HG03378 (cell line): ENCODE results near the gene RHBG.
"Not testable (repeated sequence)": the region's sequence is repeated elsewhere in the genome, so short reads cannot be mapped to it uniquely, and the experiment has no call there.

Experiments
- ATAC-seq: cut with Tn5 transposase; IDR thresholded peaks from one replicate; pipeline ENCODE4 v1.9.1; 2021; ENCODE audit warnings: mild to moderate bottlenecking, moderate library complexity; ENCODE audit not compliant: unreplicated experiment

The RHBG gene

GRCh38 chr1:156359973-156360372 is 9.0 kb upstream of the RHBG start:
- ATAC-seq = no peak

- no peak for ATAC-seq
Measured at GRCh38 chr1:156360534-156360933, 8.5 kb upstream of the RHBG start.

- no peak for ATAC-seq
Measured at GRCh38 chr1:156365754-156366153, 3.3 kb upstream of the RHBG start.

GRCh38 chr1:156366378-156367166 is 2.4 kb upstream of the RHBG start:
- no peak for ATAC-seq

- no peak for ATAC-seq
Measured at GRCh38 chr1:156367383-156368156, 1.4 kb upstream of the RHBG start.

- no peak for ATAC-seq
Measured at GRCh38 chr1:156368157-156368658, 803 bp upstream of the RHBG start.

GRCh38 chr1:156369685-156370286 is 775 bp downstream of the RHBG start:
- ATAC-seq = not testable (repeated sequence)

- ATAC-seq = no peak
Measured at GRCh38 chr1:156371553-156372264, 2.7 kb downstream of the RHBG start.

GRCh38 chr1:156372265-156372586 is 3.2 kb downstream of the RHBG start:
- no peak for ATAC-seq

- ATAC-seq = no peak
Measured at GRCh38 chr1:156372876-156373275, 3.9 kb downstream of the RHBG start.

- ATAC-seq = no peak
Measured at GRCh38 chr1:156373546-156373945, 4.5 kb downstream of the RHBG start.

- no peak for ATAC-seq
Measured at GRCh38 chr1:156376146-156376545, 7.1 kb downstream of the RHBG start.

- no peak for ATAC-seq
Measured at GRCh38 chr1:156376958-156377919, 8.2 kb downstream of the RHBG start.

GRCh38 chr1:156378557-156378956 is 9.5 kb downstream of the RHBG start:
- no peak for ATAC-seq

- ATAC-seq = no peak
Measured at GRCh38 chr1:156379420-156380165, 10.6 kb downstream of the RHBG start.

- no peak for ATAC-seq
Measured at GRCh38 chr1:156382561-156382960, 13.6 kb downstream of the RHBG start.

- no peak for ATAC-seq
Measured at GRCh38 chr1:156383023-156383422, 14.0 kb downstream of the RHBG start.

GRCh38 chr1:156384007-156384406 is 15.0 kb downstream of the RHBG start:
- no peak for ATAC-seq

- no peak for ATAC-seq
Measured at GRCh38 chr1:156384658-156385057, 15.6 kb downstream of the RHBG start.
